Measurements from ENCODE around the gene GGN. TPM values are rescaled to one million over a fixed set of nuclear protein-coding genes. Genes with fewer than 3 reads are reported as not detected.

The GGN gene
- total and polyA plus RNA-seq, 9 of the 15 experiments (the other 6 are each of a cell fraction or from before 2014, with no cell fraction given) = 0.15 to 0.33 TPM; not detected in 7

DNA sequence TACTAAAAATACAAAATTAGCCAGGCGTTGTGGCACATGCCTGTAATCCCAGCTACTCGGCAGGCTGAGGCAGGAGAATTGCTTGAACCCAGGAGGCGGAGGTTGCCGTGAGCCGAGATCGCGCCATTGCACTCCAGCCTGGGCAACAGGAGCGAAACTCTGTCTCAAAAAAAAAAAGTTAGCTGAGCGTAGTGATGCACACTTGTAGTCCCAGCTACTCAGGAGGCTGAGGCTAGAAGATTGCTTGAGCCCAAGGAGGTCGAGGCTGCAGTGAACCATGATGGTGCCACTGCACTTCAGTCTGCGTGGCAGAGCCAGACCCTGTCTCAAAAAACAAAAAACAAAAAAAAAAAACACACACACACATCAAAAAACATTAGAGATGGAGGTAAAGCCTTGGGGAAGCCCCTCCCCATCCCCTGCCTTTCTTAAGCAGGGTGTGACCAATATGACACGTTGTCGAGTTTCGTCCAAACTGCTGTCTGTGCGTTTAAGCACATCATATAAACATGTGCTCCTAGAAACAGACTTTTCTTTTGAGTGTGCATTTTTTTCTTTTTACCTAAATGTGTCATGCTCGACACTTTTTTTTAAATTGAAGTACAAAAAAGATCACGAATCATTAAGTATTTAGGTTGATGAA, 39.3 kb upstream of the GGN start (continued):
- TF ChIP-seq, protein P1, sequence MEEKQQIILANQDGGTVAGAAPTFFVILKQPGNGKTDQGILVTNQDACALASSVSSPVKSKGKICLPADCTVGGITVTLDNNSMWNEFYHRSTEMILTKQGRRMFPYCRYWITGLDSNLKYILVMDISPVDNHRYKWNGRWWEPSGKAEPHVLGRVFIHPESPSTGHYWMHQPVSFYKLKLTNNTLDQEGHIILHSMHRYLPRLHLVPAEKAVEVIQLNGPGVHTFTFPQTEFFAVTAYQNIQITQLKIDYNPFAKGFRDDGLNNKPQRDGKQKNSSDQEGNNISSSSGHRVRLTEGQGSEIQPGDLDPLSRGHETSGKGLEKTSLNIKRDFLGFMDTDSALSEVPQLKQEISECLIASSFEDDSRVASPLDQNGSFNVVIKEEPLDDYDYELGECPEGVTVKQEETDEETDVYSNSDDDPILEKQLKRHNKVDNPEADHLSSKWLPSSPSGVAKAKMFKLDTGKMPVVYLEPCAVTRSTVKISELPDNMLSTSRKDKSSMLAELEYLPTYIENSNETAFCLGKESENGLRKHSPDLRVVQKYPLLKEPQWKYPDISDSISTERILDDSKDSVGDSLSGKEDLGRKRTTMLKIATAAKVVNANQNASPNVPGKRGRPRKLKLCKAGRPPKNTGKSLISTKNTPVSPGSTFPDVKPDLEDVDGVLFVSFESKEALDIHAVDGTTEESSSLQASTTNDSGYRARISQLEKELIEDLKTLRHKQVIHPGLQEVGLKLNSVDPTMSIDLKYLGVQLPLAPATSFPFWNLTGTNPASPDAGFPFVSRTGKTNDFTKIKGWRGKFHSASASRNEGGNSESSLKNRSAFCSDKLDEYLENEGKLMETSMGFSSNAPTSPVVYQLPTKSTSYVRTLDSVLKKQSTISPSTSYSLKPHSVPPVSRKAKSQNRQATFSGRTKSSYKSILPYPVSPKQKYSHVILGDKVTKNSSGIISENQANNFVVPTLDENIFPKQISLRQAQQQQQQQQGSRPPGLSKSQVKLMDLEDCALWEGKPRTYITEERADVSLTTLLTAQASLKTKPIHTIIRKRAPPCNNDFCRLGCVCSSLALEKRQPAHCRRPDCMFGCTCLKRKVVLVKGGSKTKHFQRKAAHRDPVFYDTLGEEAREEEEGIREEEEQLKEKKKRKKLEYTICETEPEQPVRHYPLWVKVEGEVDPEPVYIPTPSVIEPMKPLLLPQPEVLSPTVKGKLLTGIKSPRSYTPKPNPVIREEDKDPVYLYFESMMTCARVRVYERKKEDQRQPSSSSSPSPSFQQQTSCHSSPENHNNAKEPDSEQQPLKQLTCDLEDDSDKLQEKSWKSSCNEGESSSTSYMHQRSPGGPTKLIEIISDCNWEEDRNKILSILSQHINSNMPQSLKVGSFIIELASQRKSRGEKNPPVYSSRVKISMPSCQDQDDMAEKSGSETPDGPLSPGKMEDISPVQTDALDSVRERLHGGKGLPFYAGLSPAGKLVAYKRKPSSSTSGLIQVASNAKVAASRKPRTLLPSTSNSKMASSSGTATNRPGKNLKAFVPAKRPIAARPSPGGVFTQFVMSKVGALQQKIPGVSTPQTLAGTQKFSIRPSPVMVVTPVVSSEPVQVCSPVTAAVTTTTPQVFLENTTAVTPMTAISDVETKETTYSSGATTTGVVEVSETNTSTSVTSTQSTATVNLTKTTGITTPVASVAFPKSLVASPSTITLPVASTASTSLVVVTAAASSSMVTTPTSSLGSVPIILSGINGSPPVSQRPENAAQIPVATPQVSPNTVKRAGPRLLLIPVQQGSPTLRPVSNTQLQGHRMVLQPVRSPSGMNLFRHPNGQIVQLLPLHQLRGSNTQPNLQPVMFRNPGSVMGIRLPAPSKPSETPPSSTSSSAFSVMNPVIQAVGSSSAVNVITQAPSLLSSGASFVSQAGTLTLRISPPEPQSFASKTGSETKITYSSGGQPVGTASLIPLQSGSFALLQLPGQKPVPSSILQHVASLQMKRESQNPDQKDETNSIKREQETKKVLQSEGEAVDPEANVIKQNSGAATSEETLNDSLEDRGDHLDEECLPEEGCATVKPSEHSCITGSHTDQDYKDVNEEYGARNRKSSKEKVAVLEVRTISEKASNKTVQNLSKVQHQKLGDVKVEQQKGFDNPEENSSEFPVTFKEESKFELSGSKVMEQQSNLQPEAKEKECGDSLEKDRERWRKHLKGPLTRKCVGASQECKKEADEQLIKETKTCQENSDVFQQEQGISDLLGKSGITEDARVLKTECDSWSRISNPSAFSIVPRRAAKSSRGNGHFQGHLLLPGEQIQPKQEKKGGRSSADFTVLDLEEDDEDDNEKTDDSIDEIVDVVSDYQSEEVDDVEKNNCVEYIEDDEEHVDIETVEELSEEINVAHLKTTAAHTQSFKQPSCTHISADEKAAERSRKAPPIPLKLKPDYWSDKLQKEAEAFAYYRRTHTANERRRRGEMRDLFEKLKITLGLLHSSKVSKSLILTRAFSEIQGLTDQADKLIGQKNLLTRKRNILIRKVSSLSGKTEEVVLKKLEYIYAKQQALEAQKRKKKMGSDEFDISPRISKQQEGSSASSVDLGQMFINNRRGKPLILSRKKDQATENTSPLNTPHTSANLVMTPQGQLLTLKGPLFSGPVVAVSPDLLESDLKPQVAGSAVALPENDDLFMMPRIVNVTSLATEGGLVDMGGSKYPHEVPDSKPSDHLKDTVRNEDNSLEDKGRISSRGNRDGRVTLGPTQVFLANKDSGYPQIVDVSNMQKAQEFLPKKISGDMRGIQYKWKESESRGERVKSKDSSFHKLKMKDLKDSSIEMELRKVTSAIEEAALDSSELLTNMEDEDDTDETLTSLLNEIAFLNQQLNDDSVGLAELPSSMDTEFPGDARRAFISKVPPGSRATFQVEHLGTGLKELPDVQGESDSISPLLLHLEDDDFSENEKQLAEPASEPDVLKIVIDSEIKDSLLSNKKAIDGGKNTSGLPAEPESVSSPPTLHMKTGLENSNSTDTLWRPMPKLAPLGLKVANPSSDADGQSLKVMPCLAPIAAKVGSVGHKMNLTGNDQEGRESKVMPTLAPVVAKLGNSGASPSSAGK (IDR thresholded peaks at IDR 0.05) = peak; percentile 40; the same call in 1 of the 2 replicates

Data from K562 (cell line).